GM18526 (cell line): Measurements from ENCODE around the gene PAX7.

Experiments used
- POLR2A ChIP-seq: IDR thresholded peaks from 3 replicates; pipeline ENCODE4 v1.6.1; 2011; ENCODE audit not compliant: insufficient read length; ENCODE audit errors: extremely low read depth

PAX7 gene

GRCh38 chr1:18630511-18631495 lies at the start of gene PAX7:
Gene PAX7 (plus strand): TSS chr1:18630846. CDS start chr1:18631604, 758 bp downstream.
- TF ChIP-seq POLR2A = no peak

GRCh38 chr1:18581420-18581880 lies 49.2 kb upstream of the PAX7 start:
- TF ChIP-seq POLR2A = no peak

- no peak for TF ChIP-seq POLR2A
Observed at GRCh38 chr1:18582890-18583289, 47.8 kb upstream of the PAX7 start.

GRCh38 chr1:18583326-18583941 lies 47.2 kb upstream of the PAX7 start:
- no peak for TF ChIP-seq POLR2A

GRCh38 chr1:18588093-18588492 lies 42.6 kb upstream of the PAX7 start:
- no peak for TF ChIP-seq POLR2A

GRCh38 chr1:18592368-18592767 lies 38.3 kb upstream of the PAX7 start:
- no peak for TF ChIP-seq POLR2A

- no peak for TF ChIP-seq POLR2A
Observed at GRCh38 chr1:18597160-18598042, 33.2 kb upstream of the PAX7 start.

- TF ChIP-seq POLR2A = no peak
Observed at GRCh38 chr1:18599086-18599485, 31.6 kb upstream of the PAX7 start.

- TF ChIP-seq POLR2A = no peak
Observed at GRCh38 chr1:18599704-18600103, 30.9 kb upstream of the PAX7 start.

- no peak for TF ChIP-seq POLR2A
Observed at GRCh38 chr1:18602533-18603211, 28.0 kb upstream of the PAX7 start.

GRCh38 chr1:18603212-18603852 lies 27.3 kb upstream of the PAX7 start:
- no peak for TF ChIP-seq POLR2A

GRCh38 chr1:18606443-18607288 lies 24.0 kb upstream of the PAX7 start:
- no peak for TF ChIP-seq POLR2A

- TF ChIP-seq POLR2A = no peak
Observed at GRCh38 chr1:18607289-18607760, 23.3 kb upstream of the PAX7 start.
